ENCODE results near the gene TSPAN4. TPM values are rescaled to one million over a fixed set of nuclear protein-coding genes. Genes with fewer than 3 reads are reported as not detected.

Gene TSPAN4
- total RNA-seq, 4 donors from 2014 or later: 57.3 to 88.3 (median 70.7) TPM

GRCh38 chr11:831961-832528, 10.6 kb upstream of the TSPAN4 start:
- H3K4me3 ChIP-seq (ENCODE audit: low read depth, poor library complexity, severe bottlenecking): no peak overlapping the region
- DNase-seq (ENCODE audit: low spot score in 2 of 2): no peak
- intact Hi-C loops (cut with DNase I; ENCODE audit: low total_unique reads): no loop called here
- no peak for TF ChIP-seq POLR2A (IDR thresholded peaks at IDR 0.05)
- no peak for TF ChIP-seq CTCF (IDR thresholded peaks at IDR 0.05)
- WGBS, 2 donors: 69 to 71% methylated on average over 19 to 23 of the region's 23 CpGs

- intact Hi-C loops (cut with DNase I; ENCODE audit: low total_unique reads): no loop called here
- no peak for DNase-seq (ENCODE audit: low spot score in 2 of 2)
- peak within 1 kb of the TSS; percentile 55 for H3K4me3 ChIP-seq (ENCODE audit: low read depth, poor library complexity, severe bottlenecking)
- WGBS, 2 donors: 4 to 11% methylated on average over 5 to 12 of the region's 67 CpGs
- TF ChIP-seq CTCF (IDR thresholded peaks at IDR 0.05) (no peak), POLR2A (IDR thresholded peaks at IDR 0.05) (no peak)
Measured at GRCh38 chr11:832529-833113, 10.0 kb upstream of the TSPAN4 start, which contains the start of gene CD151. Gene CD151 (plus strand): TSS chr11:832952. CDS start chr11:836070, 3,118 bp downstream.

GRCh38 chr11:833114-833791, 9.4 kb upstream of the TSPAN4 start:
- intact Hi-C loops (cut with DNase I; ENCODE audit: low total_unique reads): no loop called here
- peak overlapping the region; percentile 55 for H3K4me3 ChIP-seq (ENCODE audit: low read depth, poor library complexity, severe bottlenecking)
- TF ChIP-seq CTCF (IDR thresholded peaks at IDR 0.05) (no peak), POLR2A (IDR thresholded peaks at IDR 0.05) (no peak)
- DNase-seq (ENCODE audit: low spot score in 2 of 2): peak in 1 of 2 donors; percentile 93
- WGBS, 2 donors: 0 to 2% methylated on average over 5 to 8 of the region's 55 CpGs

GRCh38 chr11:833849-834311, 8.8 kb upstream of the TSPAN4 start:
- no peak for DNase-seq (ENCODE audit: low spot score in 2 of 2)
- H3K4me3 ChIP-seq (ENCODE audit: low read depth, poor library complexity, severe bottlenecking): peak overlapping the region; percentile 55
- TF ChIP-seq POLR2A (IDR thresholded peaks at IDR 0.05) (no peak), CTCF (IDR thresholded peaks at IDR 0.05) (no peak)
- WGBS, 2 donors: 22 to 26% methylated on average over 9 of the region's 9 CpGs
- intact Hi-C loops (cut with DNase I; ENCODE audit: low total_unique reads): no loop called here

GRCh38 chr11:834371-835316, 8.0 kb upstream of the TSPAN4 start:
- 11 to 24% methylated on average over 12 to 31 of the region's 31 CpGs for WGBS, 2 donors
- no peak for TF ChIP-seq CTCF (IDR thresholded peaks at IDR 0.05)
- TF ChIP-seq POLR2A (IDR thresholded peaks at IDR 0.05): no peak
- intact Hi-C loops (cut with DNase I; ENCODE audit: low total_unique reads): no loop called here
- no peak overlapping the region for H3K4me3 ChIP-seq (ENCODE audit: low read depth, poor library complexity, severe bottlenecking)
- DNase-seq (ENCODE audit: low spot score in 2 of 2): no peak

All from lower leg skin (tissue), 4 donors.